Keratinocyte (primary cell): Measurements from ENCODE around the gene NR1H2.

ENCODE experiments used
- EZH2 ChIP-seq: IDR thresholded peaks from one replicate; pipeline ENCODE4 v1.6.1; 2012; ENCODE audit warnings: inconsistent platforms, mild to moderate bottlenecking, low read length, moderate library complexity
- TF ChIP-seq, protein P1 (sequence below), 3 experiments: IDR thresholded peaks in 1 of 3; conservative IDR thresholded peaks in 1 of 3; optimal IDR thresholded peaks in 1 of 3; 2 replicates in 2 of 3; 3 replicates in 1 of 3; pipeline versions ENCODE3 to v1.5.1; 2011; ENCODE audit warnings: low read length in 3 of 3, mild to moderate bottlenecking in 3 of 3, moderate library complexity in 2 of 3, control low read depth in 1 of 3, inconsistent platforms in 1 of 3; ENCODE audit not compliant: insufficient read depth in 2 of 3; ENCODE audit errors: extremely low read depth in 1 of 3

DNA sequence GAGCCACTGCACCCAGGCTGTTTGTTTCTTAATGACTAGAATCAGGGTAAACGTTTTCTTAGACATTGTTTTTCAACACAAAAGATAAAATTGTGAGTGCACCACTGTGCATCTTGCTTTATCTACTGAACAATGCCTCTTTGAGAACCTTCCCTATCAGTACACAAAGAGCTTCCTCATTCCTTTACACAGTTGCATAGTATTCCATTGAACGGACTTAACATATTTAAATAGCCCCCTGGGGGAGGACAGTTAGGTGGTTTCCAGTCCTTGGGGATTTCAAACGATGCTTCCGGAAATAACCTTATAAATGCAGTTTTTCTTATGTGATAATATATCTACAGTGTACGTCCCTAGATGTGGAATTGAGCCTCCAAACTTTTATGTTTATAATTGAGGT is 16.5 kb downstream of the NR1H2 start:
- TF ChIP-seq, protein P1, sequence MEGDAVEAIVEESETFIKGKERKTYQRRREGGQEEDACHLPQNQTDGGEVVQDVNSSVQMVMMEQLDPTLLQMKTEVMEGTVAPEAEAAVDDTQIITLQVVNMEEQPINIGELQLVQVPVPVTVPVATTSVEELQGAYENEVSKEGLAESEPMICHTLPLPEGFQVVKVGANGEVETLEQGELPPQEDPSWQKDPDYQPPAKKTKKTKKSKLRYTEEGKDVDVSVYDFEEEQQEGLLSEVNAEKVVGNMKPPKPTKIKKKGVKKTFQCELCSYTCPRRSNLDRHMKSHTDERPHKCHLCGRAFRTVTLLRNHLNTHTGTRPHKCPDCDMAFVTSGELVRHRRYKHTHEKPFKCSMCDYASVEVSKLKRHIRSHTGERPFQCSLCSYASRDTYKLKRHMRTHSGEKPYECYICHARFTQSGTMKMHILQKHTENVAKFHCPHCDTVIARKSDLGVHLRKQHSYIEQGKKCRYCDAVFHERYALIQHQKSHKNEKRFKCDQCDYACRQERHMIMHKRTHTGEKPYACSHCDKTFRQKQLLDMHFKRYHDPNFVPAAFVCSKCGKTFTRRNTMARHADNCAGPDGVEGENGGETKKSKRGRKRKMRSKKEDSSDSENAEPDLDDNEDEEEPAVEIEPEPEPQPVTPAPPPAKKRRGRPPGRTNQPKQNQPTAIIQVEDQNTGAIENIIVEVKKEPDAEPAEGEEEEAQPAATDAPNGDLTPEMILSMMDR (optimal IDR thresholded peaks at IDR 0.05 in 1 of 3, IDR thresholded peaks at IDR 0.05 in 1 of 3, conservative IDR thresholded peaks at IDR 0.05 in 1 of 3; ENCODE audit: extremely low read depth in 1 of 3, insufficient read depth in 2 of 3, low read length in 3 of 3) = no peak
- TF ChIP-seq EZH2 = no peak
